Measurements from ENCODE around the gene NRCAM.

The NRCAM gene

DNA sequence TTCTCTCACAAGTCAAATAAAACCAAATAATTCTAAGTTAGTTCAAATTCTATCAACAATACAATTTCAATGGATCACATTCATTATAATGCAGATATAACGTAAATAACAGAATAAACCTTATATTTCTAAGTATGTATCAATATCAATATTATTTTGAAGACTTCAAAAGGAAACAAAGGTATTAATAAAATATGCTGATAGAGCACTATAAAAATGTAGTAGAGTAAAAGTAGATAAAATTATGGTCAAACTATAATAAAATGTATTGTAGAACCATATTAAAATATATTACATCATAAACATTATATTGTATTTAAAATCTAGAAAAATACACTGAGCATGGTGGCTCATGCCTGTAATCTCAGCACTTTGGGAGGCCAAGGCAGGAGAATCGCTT lies 23.5 kb upstream of the NRCAM start:
- H3K23ac ChIP-seq (ENCODE audit: low read length in 2 of 2) = no peak overlapping the region
- no peaks in the 10 kb centered on the region for H3K9me3 ChIP-seq (ENCODE audit: control insufficient read depth, low read length)
- H3K14ac ChIP-seq (ENCODE audit: low read length in 2 of 2) = no peak overlapping the region
- DNase-seq = no peak
- no peaks in the 10 kb centered on the region for H3K27me3 ChIP-seq (ENCODE audit: control insufficient read depth in 1 of 2, insufficient read depth in 1 of 2, low read length in 2 of 2)
- H2BK5ac ChIP-seq (ENCODE audit: low read depth, low read length, poor library complexity, severe bottlenecking) = no peak overlapping the region
- no peak overlapping the region for H2BK120ac ChIP-seq (ENCODE audit: low read depth, low read length)
- no peak overlapping the region for H3K18ac ChIP-seq (ENCODE audit: low read depth in 1 of 2, low read length in 2 of 2)
- H2AK5ac ChIP-seq (ENCODE audit: low read length, severe bottlenecking) = no peak overlapping the region
- H2AFZ ChIP-seq (ENCODE audit: low read depth, low read length) = no peak overlapping the region
- H3K4me3 ChIP-seq (ENCODE audit: insufficient read depth in 1 of 2, low read depth in 1 of 2, low read length in 2 of 2) = no peak overlapping the region
- peaks cover 6 to 68% of the 10 kb centered on the region in 2 experiments for H3K36me3 ChIP-seq (ENCODE audit: control insufficient read depth in 1 of 2, insufficient read depth in 2 of 2, low read depth in 1 of 2, low read length in 2 of 2)
- no peak overlapping the region for H2BK12ac ChIP-seq (ENCODE audit: low read length in 2 of 2)
- H4K91ac ChIP-seq (ENCODE audit: low read length) = no peak overlapping the region
- H3K4me1 ChIP-seq (ENCODE audit: control insufficient read depth, insufficient read depth, low read depth, low read length) = no peaks in the 10 kb centered on the region
- no peak overlapping the region for H3K9ac ChIP-seq (ENCODE audit: low read length)
- no peak overlapping the region for H4K8ac ChIP-seq (ENCODE audit: low read length)
- H3K27ac ChIP-seq (ENCODE audit: low read length, poor library complexity, severe bottlenecking) = no peak overlapping the region
- WGBS = 100% methylated on average over 1 of the region's 2 CpGs
- H3K4me2 ChIP-seq (ENCODE audit: low read length, poor library complexity, severe bottlenecking) = no peak overlapping the region
- no peaks in the 10 kb centered on the region for H3K79me1 ChIP-seq (replicated peaks; ENCODE audit: low read length, poor library complexity, severe bottlenecking)
- no peak overlapping the region for H2BK15ac ChIP-seq (ENCODE audit: low read depth, poor library complexity, severe bottlenecking)
- no peak overlapping the region for H3K4ac ChIP-seq (ENCODE audit: low read depth in 1 of 2, low read length in 2 of 2)

DNA sequence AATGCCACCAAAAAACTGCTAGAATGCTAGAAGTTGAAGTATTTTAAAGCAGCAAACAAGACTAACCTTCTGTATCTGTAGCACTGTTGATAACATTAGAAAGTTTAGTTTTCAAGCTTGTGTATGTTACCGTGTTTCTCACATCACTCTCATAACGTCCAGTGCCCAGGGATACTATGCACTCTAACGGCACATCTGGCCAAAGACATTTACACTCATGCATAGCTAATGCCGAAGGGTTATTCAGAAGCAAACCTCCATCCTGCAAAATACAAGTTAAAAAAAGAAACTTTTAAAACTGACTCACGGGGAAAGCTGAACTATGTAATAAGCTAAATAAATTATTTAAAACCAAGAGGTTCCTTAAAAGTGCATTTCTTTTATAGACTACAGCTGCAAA lies 22.9 kb upstream of the NRCAM start:
- Histone ChIP-seq H3K27me3 (ENCODE audit: control insufficient read depth in 1 of 2, insufficient read depth in 1 of 2, low read length in 2 of 2) (no peaks in the 10 kb centered on the region), H2BK12ac (ENCODE audit: low read length in 2 of 2) (no peak overlapping the region), H2AK5ac (ENCODE audit: low read length, severe bottlenecking) (no peak overlapping the region), H4K8ac (ENCODE audit: low read length) (no peak overlapping the region), H3K14ac (ENCODE audit: low read length in 2 of 2) (no peak overlapping the region), H3K79me1 (replicated peaks; ENCODE audit: low read length, poor library complexity, severe bottlenecking) (no peaks in the 10 kb centered on the region), H3K23ac (ENCODE audit: low read length in 2 of 2) (no peak overlapping the region), H3K9me3 (ENCODE audit: control insufficient read depth, low read length) (no peaks in the 10 kb centered on the region), H2BK120ac (ENCODE audit: low read depth, low read length) (no peak overlapping the region), H3K4me3 (ENCODE audit: insufficient read depth in 1 of 2, low read depth in 1 of 2, low read length in 2 of 2) (no peak overlapping the region), H3K9ac (ENCODE audit: low read length) (no peak overlapping the region), H3K27ac (ENCODE audit: low read length, poor library complexity, severe bottlenecking) (no peak overlapping the region), H2BK5ac (ENCODE audit: low read depth, low read length, poor library complexity, severe bottlenecking) (no peak overlapping the region), H2BK15ac (ENCODE audit: low read depth, poor library complexity, severe bottlenecking) (no peak overlapping the region), H3K4me1 (ENCODE audit: control insufficient read depth, insufficient read depth, low read depth, low read length) (no peaks in the 10 kb centered on the region), H4K91ac (ENCODE audit: low read length) (no peak overlapping the region), H3K18ac (ENCODE audit: low read depth in 1 of 2, low read length in 2 of 2) (no peak overlapping the region), H3K36me3 (ENCODE audit: control insufficient read depth in 1 of 2, insufficient read depth in 2 of 2, low read depth in 1 of 2, low read length in 2 of 2) (peaks cover 6 to 71% of the 10 kb centered on the region in 2 experiments), H3K4me2 (ENCODE audit: low read length, poor library complexity, severe bottlenecking) (no peak overlapping the region), H2AFZ (ENCODE audit: low read depth, low read length) (no peak overlapping the region), H3K4ac (ENCODE audit: low read depth in 1 of 2, low read length in 2 of 2) (no peak overlapping the region)
- WGBS = 95% methylated on average over 4 of the region's 5 CpGs
- DNase-seq = no peak

DNA sequence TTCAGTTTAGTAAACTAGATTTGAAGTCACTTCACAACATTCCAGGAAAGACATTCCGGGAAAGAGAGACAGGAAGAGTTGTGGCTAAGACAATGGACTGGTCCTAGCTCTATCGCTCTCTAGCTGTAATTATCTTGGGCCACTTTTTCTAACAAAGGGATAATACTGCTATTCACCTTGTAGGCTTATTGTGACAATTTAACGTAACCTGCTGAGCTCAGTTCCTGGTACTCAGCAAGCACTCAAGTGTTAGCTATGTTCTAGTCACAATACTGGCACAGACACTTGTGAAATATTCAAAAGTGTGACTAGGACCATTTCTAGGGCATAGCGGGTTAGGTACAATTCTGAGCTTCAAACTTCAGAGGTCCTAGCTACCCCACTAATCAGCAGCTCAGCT lies 12.0 kb upstream of the NRCAM start:
- Histone ChIP-seq H2AFZ (ENCODE audit: low read depth, low read length) (no peak overlapping the region), H3K14ac (ENCODE audit: low read length in 2 of 2) (no peak overlapping the region), H3K9ac (ENCODE audit: low read length) (no peak overlapping the region), H3K4me2 (ENCODE audit: low read length, poor library complexity, severe bottlenecking) (no peak overlapping the region), H2BK12ac (ENCODE audit: low read length in 2 of 2) (no peak overlapping the region), H3K18ac (ENCODE audit: low read depth in 1 of 2, low read length in 2 of 2) (no peak overlapping the region), H2BK15ac (ENCODE audit: low read depth, poor library complexity, severe bottlenecking) (no peak overlapping the region), H3K23ac (ENCODE audit: low read length in 2 of 2) (no peak overlapping the region), H4K91ac (ENCODE audit: low read length) (peak overlapping the region; percentile 27), H3K27ac (ENCODE audit: low read length, poor library complexity, severe bottlenecking) (no peak overlapping the region), H3K36me3 (ENCODE audit: control insufficient read depth in 1 of 2, insufficient read depth in 2 of 2, low read depth in 1 of 2, low read length in 2 of 2) (peaks cover 0 to 17% of the 10 kb centered on the region in 2 experiments), H3K4me3 (ENCODE audit: insufficient read depth in 1 of 2, low read depth in 1 of 2, low read length in 2 of 2) (no peak overlapping the region), H3K79me1 (replicated peaks; ENCODE audit: low read length, poor library complexity, severe bottlenecking) (no peaks in the 10 kb centered on the region), H3K9me3 (ENCODE audit: control insufficient read depth, low read length) (no peaks in the 10 kb centered on the region), H3K27me3 (ENCODE audit: control insufficient read depth in 1 of 2, insufficient read depth in 1 of 2, low read length in 2 of 2) (peaks cover 0 to 4% of the 10 kb centered on the region in 2 experiments), H3K4ac (ENCODE audit: low read depth in 1 of 2, low read length in 2 of 2) (no peak overlapping the region), H2BK5ac (ENCODE audit: low read depth, low read length, poor library complexity, severe bottlenecking) (no peak overlapping the region), H2BK120ac (ENCODE audit: low read depth, low read length) (no peak overlapping the region), H4K8ac (ENCODE audit: low read length) (no peak overlapping the region), H3K4me1 (ENCODE audit: control insufficient read depth, insufficient read depth, low read depth, low read length) (no peaks in the 10 kb centered on the region), H2AK5ac (ENCODE audit: low read length, severe bottlenecking) (no peak overlapping the region)
- DNase-seq = no peak
- 83% methylated on average over 4 of the region's 4 CpGs for WGBS

DNA sequence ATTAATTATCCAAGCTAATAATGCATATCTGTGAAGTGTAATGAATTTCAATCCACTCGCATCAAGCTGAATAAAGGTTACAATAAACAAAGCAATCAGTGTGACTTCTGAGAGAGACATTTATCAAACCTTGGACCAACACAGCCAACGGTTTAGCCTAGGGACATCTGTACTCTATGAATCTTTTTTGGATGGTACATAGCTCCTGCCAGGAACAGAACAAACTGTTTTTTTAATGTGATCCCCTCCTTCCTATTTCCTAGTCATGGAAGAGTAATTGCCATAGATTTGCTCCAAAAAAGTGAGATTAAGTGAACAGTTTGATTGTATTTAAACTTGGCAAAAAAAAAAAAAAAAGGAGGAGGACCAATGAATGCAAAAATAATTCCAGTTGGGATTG lies 11.2 kb upstream of the NRCAM start:
- WGBS = 100% methylated on average over 1 of the region's 2 CpGs
- no peaks in the 10 kb centered on the region for H3K4me1 ChIP-seq (ENCODE audit: control insufficient read depth, insufficient read depth, low read depth, low read length)
- no peak overlapping the region for H3K14ac ChIP-seq (ENCODE audit: low read length in 2 of 2)
- H3K23ac ChIP-seq (ENCODE audit: low read length in 2 of 2) = no peak overlapping the region
- no peak overlapping the region for H2BK12ac ChIP-seq (ENCODE audit: low read length in 2 of 2)
- DNase-seq = no peak
- H3K9me3 ChIP-seq (ENCODE audit: control insufficient read depth, low read length) = no peaks in the 10 kb centered on the region
- H2AFZ ChIP-seq (ENCODE audit: low read depth, low read length) = no peak overlapping the region
- no peak overlapping the region for H3K18ac ChIP-seq (ENCODE audit: low read depth in 1 of 2, low read length in 2 of 2)
- H3K27ac ChIP-seq (ENCODE audit: low read length, poor library complexity, severe bottlenecking) = no peak overlapping the region
- no peaks in the 10 kb centered on the region for H3K79me1 ChIP-seq (replicated peaks; ENCODE audit: low read length, poor library complexity, severe bottlenecking)
- H3K9ac ChIP-seq (ENCODE audit: low read length) = no peak overlapping the region
- no peak overlapping the region for H2BK15ac ChIP-seq (ENCODE audit: low read depth, poor library complexity, severe bottlenecking)
- H3K27me3 ChIP-seq (ENCODE audit: control insufficient read depth in 1 of 2, insufficient read depth in 1 of 2, low read length in 2 of 2) = peaks cover 0 to 4% of the 10 kb centered on the region in 2 experiments
- no peak overlapping the region for H3K4me2 ChIP-seq (ENCODE audit: low read length, poor library complexity, severe bottlenecking)
- no peak overlapping the region for H4K8ac ChIP-seq (ENCODE audit: low read length)
- H3K4ac ChIP-seq (ENCODE audit: low read depth in 1 of 2, low read length in 2 of 2) = no peak overlapping the region
- no peak overlapping the region for H2BK120ac ChIP-seq (ENCODE audit: low read depth, low read length)
- peaks cover 0 to 13% of the 10 kb centered on the region in 2 experiments for H3K36me3 ChIP-seq (ENCODE audit: control insufficient read depth in 1 of 2, insufficient read depth in 2 of 2, low read depth in 1 of 2, low read length in 2 of 2)
- no peak overlapping the region for H2AK5ac ChIP-seq (ENCODE audit: low read length, severe bottlenecking)
- no peak overlapping the region for H2BK5ac ChIP-seq (ENCODE audit: low read depth, low read length, poor library complexity, severe bottlenecking)
- no peak overlapping the region for H4K91ac ChIP-seq (ENCODE audit: low read length)
- H3K4me3 ChIP-seq (ENCODE audit: insufficient read depth in 1 of 2, low read depth in 1 of 2, low read length in 2 of 2) = no peak overlapping the region
